HEK293 (cell line): ENCODE data around the gene C14orf132.

ENCODE experiments used
- CTCF ChIA-PET: fragments of 350-600 bp; formaldehyde crosslinking; extraction: SDS; loops from one replicate; lab custom pipeline; 2021; ENCODE audit warnings: antibody characterized with exemption; lab: Yijun Ruan, JAX
- POLR2A ChIA-PET: fragments of 300-600 bp; formaldehyde crosslinking; extraction: SDS; loops from one replicate; lab custom pipeline; 2020; ENCODE audit warnings: antibody characterized with exemption, inconsistent platforms; lab: Yijun Ruan, JAX
- H3K27ac ChIP-seq: fragments of 200-500 bp; sonication (Bioruptor generic); 2 replicates; pipeline ENCODE4 v1.5.1; 2014; ENCODE audit warnings: low read depth, low read length, control low read depth, inconsistent platforms; ENCODE audit errors: extremely low read depth
- H3K36me3 ChIP-seq, 2 experiments: fragments of 200-500 bp in 1 of 2; sonication (Bioruptor generic) in 1 of 2; 1 replicate in 1 of 2; 2 replicates in 1 of 2; pipeline ENCODE4 v1.5.1; 2014 to 2017; ENCODE audit warnings: inconsistent platforms in 2 of 2, low read length in 2 of 2; ENCODE audit not compliant: control insufficient read depth in 2 of 2, insufficient read depth in 1 of 2
- H3K4me1 ChIP-seq: fragments of 200-500 bp; sonication (Bioruptor generic); 2 replicates; pipeline ENCODE4 v1.5.1; 2014; ENCODE audit warnings: mild to moderate bottlenecking, low read length, inconsistent platforms; ENCODE audit not compliant: control insufficient read depth, insufficient read depth
- H3K4me3 ChIP-seq: 2 replicates; pipeline ENCODE4 v1.5.1; 2011; ENCODE audit warnings: low read depth, mild to moderate bottlenecking, control low read depth, low read length, moderate library complexity
- H3K9me3 ChIP-seq: fragments of 200-500 bp; sonication (Bioruptor generic); 2 replicates; pipeline ENCODE4 v1.5.1; 2014; ENCODE audit warnings: low read depth, low read length, inconsistent platforms; ENCODE audit not compliant: control insufficient read depth, insufficient read depth
- SCRT1 ChIP-seq: fragments of 450-650 bp; formaldehyde crosslinking; IDR thresholded peaks from 2 replicates; pipeline ENCODE4 v1.5.1; 2016; ENCODE audit warnings: missing biosample characterization, missing genetic modification characterization, borderline replicate concordance
- ZBTB11 ChIP-seq: fragments of 450-650 bp; formaldehyde crosslinking; conservative IDR thresholded peaks from 2 replicates; pipeline ENCODE4 v1.5.1; 2016; ENCODE audit warnings: low read depth, missing biosample characterization, missing genetic modification characterization
- ZNF202 ChIP-seq: fragments of 450-650 bp; formaldehyde crosslinking; IDR thresholded peaks from 2 replicates; pipeline ENCODE4 v1.5.1; 2016; ENCODE audit warnings: missing biosample characterization, missing genetic modification characterization, borderline replicate concordance
- ZNF280D ChIP-seq: fragments of 450-650 bp; formaldehyde crosslinking; IDR thresholded peaks from 2 replicates; pipeline ENCODE4 v1.5.1; 2016; ENCODE audit warnings: missing biosample characterization, missing genetic modification characterization
- ZNF416 ChIP-seq: fragments of 450-650 bp; formaldehyde crosslinking; IDR thresholded peaks from 2 replicates; pipeline ENCODE4 v1.5.1; 2016; ENCODE audit warnings: missing biosample characterization, missing genetic modification characterization
- ZNF518A ChIP-seq: fragments of 450-650 bp; formaldehyde crosslinking; conservative IDR thresholded peaks from 2 replicates; pipeline ENCODE4 v1.5.1; 2016; ENCODE audit warnings: low read depth, missing biosample characterization, missing genetic modification characterization
- ZNF629 ChIP-seq: fragments of 450-650 bp; formaldehyde crosslinking; IDR thresholded peaks from 2 replicates; pipeline ENCODE4 v1.5.1; 2017; ENCODE audit warnings: missing biosample characterization, missing genetic modification characterization

The C14orf132 gene

GRCh38 chr14:96081224-96081623 is 42.1 kb downstream of the C14orf132 start (continued):
- no peak for TF ChIP-seq ZNF280D

- H3K36me3 ChIP-seq, result peaks cover 0 to 5% of the 10 kb centered on the region in 2 experiments; a peak in 1 of 3 replicates
- TF ChIP-seq ZNF629 (tag by site-specific recombination) (no peak), SCRT1 (tag by site-specific recombination) (no peak), ZBTB11 (no peak), ZNF518A (no peak)
- ChIA-PET POLR2A (no interaction called here), CTCF (no interaction called here)
- H3K4me1 ChIP-seq, result peaks cover 5% of the 10 kb centered on the region; the same call in 1 of the 2 replicates
- no peak overlapping the region for H3K4me3 ChIP-seq
- no peaks in the 10 kb centered on the region for H3K9me3 ChIP-seq
- no peak overlapping the region for H3K27ac ChIP-seq
Measured at GRCh38 chr14:96081767-96082400, 42.7 kb downstream of the C14orf132 start.

- TF ChIP-seq ZNF202 (tag by site-specific recombination), result no peak
- TF ChIP-seq ZNF416 (tag by site-specific recombination), result no peak
- Histone ChIP-seq H3K36me3 (peaks cover 0 to 11% of the 10 kb centered on the region in 2 experiments; a peak in 1 of 3 replicates), H3K9me3 (no peaks in the 10 kb centered on the region), H3K4me3 (no peak overlapping the region), H3K4me1 (peaks cover 5% of the 10 kb centered on the region; the same call in 1 of the 2 replicates), H3K27ac (no peak overlapping the region)
- POLR2A ChIA-PET, result no interaction called here
- CTCF ChIA-PET, result interaction anchor here (0.6 to 0.9 kb wide), 4 partner anchors 15 to 403 kb away, joined by 3 to 4 read pairs (median 3); no protein-coding TSS in a partner anchor
Measured at GRCh38 chr14:96082420-96083300, 43.5 kb downstream of the C14orf132 start.
